CD14-positive monocyte (primary cell): ENCODE data around the gene MB21D2. TPM values are rescaled to one million over a fixed set of nuclear protein-coding genes. Genes with fewer than 3 reads are reported as not detected.

ENCODE experiments used
- DNase-seq, 3 donors: peaks; one replicate each; pipeline ENCODE4 v3.0.0-alpha.2; 2011 to 2022
- H2AFZ ChIP-seq: 2 replicates; pipeline ENCODE4 v1.6.0; 2012; ENCODE audit warnings: mild to moderate bottlenecking, low read depth, low read length, inconsistent platforms; ENCODE audit not compliant: insufficient read depth, poor library complexity, severe bottlenecking
- H3K27ac ChIP-seq, 2 donors: 1 replicate in 1 of 2; 2 replicates in 1 of 2; pipeline ENCODE4 v1.5.1; 2012 to 2013; ENCODE audit warnings: low read length in 2 of 2, control low read depth in 1 of 2, inconsistent platforms in 1 of 2, low read depth in 1 of 2, mild to moderate bottlenecking in 1 of 2
- H3K27me3 ChIP-seq, 2 donors: one replicate each; pipeline versions ENCODE4 v1.6.0 to v1.6.1; 2011 to 2013; ENCODE audit warnings: low read length in 2 of 2; ENCODE audit not compliant: control insufficient read depth in 2 of 2, insufficient read depth in 2 of 2
- H3K36me3 ChIP-seq, 2 donors: replicated peaks in 1 of 2; 1 replicate in 1 of 2; 2 replicates in 1 of 2; pipeline versions ENCODE4 v1.5.1 to v1.6.1; 2012 to 2013; ENCODE audit warnings: low read length in 2 of 2, control low read depth in 1 of 2, inconsistent platforms in 1 of 2, mild to moderate bottlenecking in 1 of 2; ENCODE audit not compliant: insufficient read depth in 2 of 2, control insufficient read depth in 1 of 2
- H3K4me1 ChIP-seq, 2 donors: 1 replicate in 1 of 2; 2 replicates in 1 of 2; pipeline versions ENCODE4 v1.5.1 to v1.6.1; 2012 to 2013; ENCODE audit warnings: low read length in 2 of 2, control low read depth in 1 of 2, inconsistent platforms in 1 of 2, mild to moderate bottlenecking in 1 of 2, moderate library complexity in 1 of 2; ENCODE audit not compliant: insufficient read depth in 2 of 2, control insufficient read depth in 1 of 2
- H3K4me2 ChIP-seq: replicated peaks from 2 replicates; pipeline ENCODE3; 2012; ENCODE audit warnings: low read length, moderate library complexity, mild to moderate bottlenecking; ENCODE audit not compliant: poor library complexity, severe bottlenecking; ENCODE audit errors: extremely low read depth
- H3K4me3 ChIP-seq, 3 experiments: fragments of 200-600 bp in 1 of 3; sonication (generic) in 1 of 3; replicated peaks in 1 of 3; 1 replicate in 2 of 3; 2 replicates in 1 of 3; pipeline ENCODE4 v1.5.1; 2011 to 2013; ENCODE audit warnings: low read length in 3 of 3, mild to moderate bottlenecking in 3 of 3, control low read depth in 2 of 3, low read depth in 2 of 3, inconsistent platforms in 1 of 3, moderate library complexity in 1 of 3
- H3K79me2 ChIP-seq: 2 replicates; pipeline ENCODE4 v1.6.0; 2012; ENCODE audit warnings: mild to moderate bottlenecking, control low read depth, inconsistent platforms, low read length, moderate library complexity; ENCODE audit not compliant: insufficient read depth
- H3K9ac ChIP-seq: 2 replicates; pipeline ENCODE4 v1.6.0; 2017; ENCODE audit warnings: low read length, mild to moderate bottlenecking; ENCODE audit not compliant: insufficient read depth, poor library complexity, severe bottlenecking
- H3K9me3 ChIP-seq, 2 donors: replicated peaks in 1 of 2; 1 replicate in 1 of 2; 2 replicates in 1 of 2; pipeline versions ENCODE4 v1.5.1 to v1.6.1; 2012 to 2013; ENCODE audit warnings: low read length in 2 of 2, control low read depth in 1 of 2; ENCODE audit not compliant: control insufficient read depth in 1 of 2, insufficient read depth in 1 of 2
- H4K20me1 ChIP-seq: 2 replicates; pipeline ENCODE4 v1.6.0; 2012; ENCODE audit warnings: mild to moderate bottlenecking, low read length, control low read depth, moderate library complexity; ENCODE audit not compliant: insufficient read depth
- H3K27ac Mint-ChIP-seq, 7 donors: one replicate each; pipeline ENCODE4 v1.8.0; 2020; ENCODE audit warnings: mild to moderate bottlenecking in 7 of 7, mixed read lengths in 7 of 7, moderate library complexity in 6 of 7, inconsistent platforms in 2 of 7
- H3K27me3 Mint-ChIP-seq, 3 donors: one replicate each; pipeline ENCODE4 v1.8.0; 2021 to 2022; ENCODE audit warnings: low read depth in 3 of 3, mild to moderate bottlenecking in 3 of 3, mixed read lengths in 3 of 3, moderate library complexity in 3 of 3, inconsistent platforms in 1 of 3
- H3K36me3 Mint-ChIP-seq, 2 donors: one replicate each; pipeline ENCODE4 v1.8.0; 2020; ENCODE audit warnings: mixed read lengths in 2 of 2, inconsistent platforms in 1 of 2, mild to moderate bottlenecking in 1 of 2
- H3K4me1 Mint-ChIP-seq: one replicate; pipeline ENCODE4 v1.8.0; 2020; ENCODE audit warnings: mild to moderate bottlenecking, mixed read lengths
- H3K4me3 Mint-ChIP-seq, 2 donors: one replicate each; pipeline ENCODE4 v1.8.0; 2020; ENCODE audit warnings: mild to moderate bottlenecking in 2 of 2, mixed read lengths in 2 of 2, moderate library complexity in 1 of 2
- H3K9me3 Mint-ChIP-seq, 7 donors: one replicate each; pipeline ENCODE4 v1.8.0; 2020 to 2022; ENCODE audit warnings: mixed read lengths in 7 of 7, mild to moderate bottlenecking in 6 of 7, moderate library complexity in 6 of 7, inconsistent platforms in 2 of 7
- CTCF ChIP-seq: fragments of 200-600 bp; IDR thresholded peaks from one replicate; pipeline ENCODE4 v1.8.0; 2022; ENCODE audit warnings: antibody characterized with exemption, mild to moderate bottlenecking
- WGBS: methylation state at CpG from one replicate; pipeline ENCODE4 v1.1.5; 2013; ENCODE audit warnings: missing lambda C conversion rate; ENCODE audit not compliant: insufficient coverage; 5-methylcytosine and 5-hydroxymethylcytosine counted together
- intact Hi-C, 2 donors: fragments of 100-400 bp; cut with micrococcal nuclease; formaldehyde crosslinking; loops; one replicate each; pipeline versions ENCODE4 v1.15.0 to v1.15.1; 2023
- polyA plus RNA-seq, 3 donors: library from polyadenylated mRNA; depleted of rRNA in 1 of 3; unstranded in 2 of 3; stranded (reverse) in 1 of 3; fragments of 300-500 nt in 2 of 3; fragments of >200 nt in 1 of 3; fragmentation: Illumina TruSeq in 2 of 3; gene quantifications; 1 replicate in 2 of 3; 2 replicates in 1 of 3; pipeline ENCODE4 v1.2.3, GENCODE V29; 2012 to 2021

The MB21D2 gene
- polyA plus RNA-seq, 3 donors: 0.37 to 0.77 (median 0.59) TPM

- no peaks in the 10 kb centered on the region for H3K36me3 Mint-ChIP-seq
Observed at GRCh38 chr3:192942625-192943024, 25.0 kb upstream of the MB21D2 start.

DNA sequence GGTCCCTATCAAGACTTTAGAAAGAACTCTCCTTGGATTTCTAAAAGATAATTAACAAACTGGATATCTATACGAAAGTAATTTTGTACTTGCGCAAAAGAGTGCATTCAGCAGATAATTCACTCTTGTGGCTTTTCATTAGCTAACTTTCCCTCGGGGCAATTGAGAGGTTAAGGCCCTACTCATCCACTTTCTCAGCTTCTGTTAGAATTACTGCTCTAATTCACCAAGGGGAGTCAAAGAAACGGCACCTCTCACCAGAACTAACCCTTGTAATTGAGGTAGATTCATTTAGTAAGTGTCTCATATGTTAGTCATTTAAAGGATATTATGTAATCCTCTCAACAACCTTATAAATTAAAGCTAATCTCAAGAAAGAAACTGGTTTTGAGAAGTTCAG, 22.5 kb upstream of the MB21D2 start:
- Histone ChIP-seq H4K20me1 (no peaks in the 10 kb centered on the region), H3K4me1 (no peaks in the 10 kb centered on the region), H3K9ac (no peak overlapping the region), H2AFZ (no peak overlapping the region), H3K27ac (no peak overlapping the region), H3K4me3 (no peak overlapping the region), H3K36me3 (no peaks in the 10 kb centered on the region), H3K4me2 (no peak overlapping the region), H3K79me2 (no peaks in the 10 kb centered on the region), H3K9me3 (no peaks in the 10 kb centered on the region), H3K27me3 (peaks cover 0 to 7% of the 10 kb centered on the region in 2 donors)
- Mint-ChIP-seq H3K9me3 (peaks cover 0 to 7% (median 3%) of the 10 kb centered on the region in 7 donors), H3K27me3 (peaks cover 11 to 22% (median 11%) of the 10 kb centered on the region in 3 donors), H3K36me3 (no peaks in the 10 kb centered on the region), H3K4me1 (no peaks in the 10 kb centered on the region), H3K4me3 (no peak overlapping the region), H3K27ac (no peak overlapping the region)
- no peak for DNase-seq
- 100% methylated on average over 1 of the region's 4 CpGs for WGBS
- intact Hi-C loops: no loop called here
- no peak for TF ChIP-seq CTCF

More at GRCh38 chr3:192942625-192943024, 25.0 kb upstream of the MB21D2 start:
- no peak for DNase-seq
- Histone ChIP-seq H3K4me1 (no peaks in the 10 kb centered on the region), H3K79me2 (no peaks in the 10 kb centered on the region), H3K27me3 (peaks cover 7 to 9% of the 10 kb centered on the region in 2 donors), H4K20me1 (no peaks in the 10 kb centered on the region), H3K27ac (no peak overlapping the region), H3K36me3 (no peaks in the 10 kb centered on the region), H3K9me3 (no peaks in the 10 kb centered on the region), H2AFZ (no peak overlapping the region), H3K9ac (no peak overlapping the region), H3K4me2 (no peak overlapping the region), H3K4me3 (no peak overlapping the region)
- no peak overlapping the region for H3K4me3 Mint-ChIP-seq
- H3K9me3 Mint-ChIP-seq: peaks cover 0 to 5% (median 2%) of the 10 kb centered on the region in 7 donors
- intact Hi-C loops: no loop called here
- H3K27ac Mint-ChIP-seq: no peak overlapping the region
- no CpG with 5 or more reads among the region's 2 CpGs for WGBS
- no peaks in the 10 kb centered on the region for H3K4me1 Mint-ChIP-seq
- no peak for TF ChIP-seq CTCF
- H3K27me3 Mint-ChIP-seq: peaks cover 7 to 27% (median 16%) of the 10 kb centered on the region in 3 donors
